WTC11 (cell line): ENCODE results near the gene PLPPR5. TPM values are rescaled to one million over a fixed set of nuclear protein-coding genes. Genes with fewer than 3 reads are reported as not detected.
A peak's percentile ranks its signal among the peaks of the same experiment; 100 is the strongest.

ENCODE experiments used
- ATAC-seq: fragments of 200-7000 bp; cut with Tn5 transposase; 2 replicates; pipeline ENCODE4 v1.10.0; 2021; ENCODE audit warnings: mild to moderate bottlenecking, moderate library complexity
- CTCF ChIA-PET: fragments of 300-600 bp; sonication (Branson Sonifier 250); formaldehyde crosslinking; loops from one replicate; lab custom pipeline; 2021; ENCODE audit warnings: antibody characterized with exemption; lab: Charles Lee
- POLR2A ChIA-PET: fragments of 350-600 bp; sonication (Branson Sonifier 250); formaldehyde crosslinking; loops from one replicate; lab custom pipeline; 2021; ENCODE audit warnings: antibody characterized with exemption; lab: Charles Lee
- DNase-seq: peaks from one replicate; pipeline ENCODE4 v3.0.0; 2021; ENCODE audit warnings: low spot score
- H3K27ac Mint-ChIP-seq: 2 replicates; pipeline ENCODE4 v1.8.0; 2021; ENCODE audit warnings: mixed read lengths
- H3K27me3 Mint-ChIP-seq: 2 replicates; pipeline ENCODE4 v1.8.0; 2021; ENCODE audit warnings: low read depth, mild to moderate bottlenecking, moderate library complexity, mixed read lengths
- H3K36me3 Mint-ChIP-seq: 2 replicates; pipeline ENCODE4 v1.8.0; 2021; ENCODE audit warnings: mixed read lengths
- H3K4me1 Mint-ChIP-seq: 2 replicates; pipeline ENCODE4 v1.8.0; 2022; ENCODE audit warnings: mixed read lengths
- H3K4me3 Mint-ChIP-seq: 2 replicates; pipeline ENCODE4 v1.8.0; 2021; ENCODE audit warnings: mild to moderate bottlenecking, moderate library complexity, mixed read lengths
- H3K9me3 Mint-ChIP-seq: 2 replicates; pipeline ENCODE4 v1.8.0; 2021; ENCODE audit warnings: mixed read lengths
- ATF1 ChIP-seq: sonication (generic); formaldehyde crosslinking; IDR thresholded peaks from 2 replicates; pipeline ENCODE4 v1.8.1; 2023; ENCODE audit warnings: mild to moderate bottlenecking, moderate library complexity, missing genetic modification reagents
- ATF3 ChIP-seq: sonication (generic); formaldehyde crosslinking; conservative IDR thresholded peaks from 2 replicates; pipeline ENCODE4 v1.8.1; 2022; ENCODE audit warnings: mild to moderate bottlenecking, missing genetic modification reagents
- ATF6 ChIP-seq: sonication (generic); formaldehyde crosslinking; IDR thresholded peaks from 2 replicates; pipeline ENCODE4 v1.8.1; 2023; ENCODE audit warnings: mild to moderate bottlenecking, missing genetic modification reagents
- CREM ChIP-seq: sonication (generic); formaldehyde crosslinking; IDR thresholded peaks from 2 replicates; pipeline ENCODE4 v1.8.1; 2022; ENCODE audit warnings: mild to moderate bottlenecking, missing genetic modification reagents, moderate library complexity
- EMX1 ChIP-seq: fragments of 250-450 bp; sonication (Bioruptor Pico); IDR thresholded peaks from 2 replicates; pipeline ENCODE4 v1.8.0; 2021; ENCODE audit warnings: mild to moderate bottlenecking
- FOXJ3 ChIP-seq: sonication (generic); formaldehyde crosslinking; IDR thresholded peaks from 2 replicates; pipeline ENCODE4 v1.9.0; 2021; ENCODE audit warnings: missing genetic modification reagents, mild to moderate bottlenecking, borderline replicate concordance
- GABPB1 ChIP-seq: sonication (generic); formaldehyde crosslinking; IDR thresholded peaks from 2 replicates; pipeline ENCODE4 v1.8.1; 2023; ENCODE audit warnings: mild to moderate bottlenecking, missing genetic modification reagents
- GTF2I ChIP-seq: fragments of 250-450 bp; sonication (Bioruptor Pico); conservative IDR thresholded peaks from 2 replicates; pipeline ENCODE4 v1.4.0; 2021; ENCODE audit warnings: mild to moderate bottlenecking
- JAZF1 ChIP-seq: fragments of 250-450 bp; sonication (Bioruptor Pico); IDR thresholded peaks from 2 replicates; pipeline ENCODE4 v1.9.0; 2021; ENCODE audit warnings: moderate library complexity, mild to moderate bottlenecking, inconsistent platforms
- NFATC4 ChIP-seq: fragments of 250-450 bp; sonication (Bioruptor Pico); IDR thresholded peaks from 2 replicates; pipeline ENCODE4 v1.9.0; 2021; ENCODE audit warnings: mild to moderate bottlenecking
- NR2C2 ChIP-seq: sonication (generic); formaldehyde crosslinking; IDR thresholded peaks from 2 replicates; pipeline ENCODE4 v1.8.0; 2022; ENCODE audit warnings: mild to moderate bottlenecking, missing genetic modification reagents
- NR3C1 ChIP-seq: sonication (generic); formaldehyde crosslinking; conservative IDR thresholded peaks from 2 replicates; pipeline ENCODE4 v1.8.1; 2023; ENCODE audit warnings: low read depth, mild to moderate bottlenecking, missing genetic modification reagents
- RELA ChIP-seq: sonication (generic); formaldehyde crosslinking; IDR thresholded peaks from 2 replicates; pipeline ENCODE4 v1.8.1; 2022; ENCODE audit warnings: missing genetic modification reagents, mild to moderate bottlenecking, borderline replicate concordance
- SMAD3 ChIP-seq: sonication (generic); formaldehyde crosslinking; IDR thresholded peaks from 2 replicates; pipeline ENCODE4 v1.8.0; 2022; ENCODE audit warnings: missing genetic modification reagents, mild to moderate bottlenecking, borderline replicate concordance
- SMAD4 ChIP-seq: sonication (generic); formaldehyde crosslinking; IDR thresholded peaks from 2 replicates; pipeline ENCODE4 v1.8.0; 2022; ENCODE audit warnings: mild to moderate bottlenecking, missing genetic modification reagents
- SOX15 ChIP-seq: fragments of 250-450 bp; sonication (Bioruptor Pico); IDR thresholded peaks from 2 replicates; pipeline ENCODE4 v1.9.0; 2021; ENCODE audit warnings: mild to moderate bottlenecking
- SP1 ChIP-seq: sonication (generic); formaldehyde crosslinking; conservative IDR thresholded peaks from 2 replicates; pipeline ENCODE4 v1.8.1; 2022; ENCODE audit warnings: missing genetic modification reagents
- TCF7 ChIP-seq: sonication (generic); formaldehyde crosslinking; IDR thresholded peaks from 2 replicates; pipeline ENCODE4 v1.8.0; 2022; ENCODE audit warnings: mild to moderate bottlenecking, low read depth, missing genetic modification reagents, moderate library complexity
- TEAD4 ChIP-seq: sonication (generic); formaldehyde crosslinking; IDR thresholded peaks from 2 replicates; pipeline ENCODE4 v1.8.0; 2022; ENCODE audit warnings: mild to moderate bottlenecking, missing genetic modification reagents
- ZBTB21 ChIP-seq: sonication (generic); formaldehyde crosslinking; IDR thresholded peaks from 2 replicates; pipeline ENCODE4 v1.8.1; 2023; ENCODE audit warnings: mild to moderate bottlenecking, missing genetic modification reagents, borderline replicate concordance
- ZNF219 ChIP-seq: sonication (generic); formaldehyde crosslinking; IDR thresholded peaks from 2 replicates; pipeline ENCODE4 v1.8.0; 2023; ENCODE audit warnings: missing genetic modification reagents, mild to moderate bottlenecking, borderline replicate concordance
- ZNF416 ChIP-seq: fragments of 250-450 bp; sonication (Bioruptor Pico); IDR thresholded peaks from 2 replicates; pipeline ENCODE4 v1.9.0; 2021; ENCODE audit warnings: mild to moderate bottlenecking, inconsistent platforms
- total RNA-seq: library from RNA; stranded (reverse); gene quantifications from 3 replicates; pipeline ENCODE4 v1.2.3, GENCODE V29; 2021
- TF ChIP-seq, protein P1 (sequence below): fragments of 250-450 bp; sonication (Bioruptor Pico); IDR thresholded peaks from 2 replicates; pipeline ENCODE4 v1.9.0; 2021; ENCODE audit warnings: mild to moderate bottlenecking, borderline replicate concordance
- TF ChIP-seq, protein P2 (sequence below): sonication (generic); formaldehyde crosslinking; IDR thresholded peaks from 2 replicates; pipeline ENCODE4 v1.8.0; 2023; ENCODE audit warnings: missing genetic modification reagents
- TF ChIP-seq, protein P3 (sequence below): sonication (generic); formaldehyde crosslinking; IDR thresholded peaks from 2 replicates; pipeline ENCODE4 v1.8.1; 2022; ENCODE audit warnings: low read depth, mild to moderate bottlenecking, moderate library complexity, missing genetic modification reagents, borderline replicate concordance
- TF ChIP-seq, protein P4 (sequence below): sonication (generic); formaldehyde crosslinking; IDR thresholded peaks from 2 replicates; pipeline ENCODE4 v1.8.1; 2022; ENCODE audit warnings: mild to moderate bottlenecking, moderate library complexity, missing genetic modification reagents
- TF ChIP-seq, protein P5 (sequence below): sonication (generic); formaldehyde crosslinking; IDR thresholded peaks from 2 replicates; pipeline ENCODE4 v1.8.0; 2022; ENCODE audit warnings: mild to moderate bottlenecking, missing genetic modification reagents

The PLPPR5 gene
- total RNA-seq, 1 experiment from 2014 or later: 1.6 TPM

DNA sequence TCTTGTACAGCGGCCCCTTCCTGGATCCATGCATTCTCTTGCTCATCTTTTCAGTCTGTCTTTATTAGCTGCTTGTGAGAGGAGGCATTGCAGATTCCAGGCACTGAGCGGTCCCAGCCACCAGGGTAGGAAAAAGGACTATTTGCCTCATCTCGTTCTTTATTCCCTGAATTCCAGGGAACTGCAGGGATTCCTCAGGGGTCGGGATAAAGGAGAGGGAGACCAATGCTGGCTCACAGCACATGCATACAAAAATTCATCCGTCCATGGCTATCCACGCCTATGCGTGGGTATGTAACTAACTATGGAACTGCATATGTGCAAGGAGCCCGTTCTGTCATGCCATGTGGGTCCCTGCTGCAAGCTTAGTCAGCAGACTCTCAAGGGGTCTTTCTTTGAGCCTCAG lies 879 bp upstream of the PLPPR5 start (continued):
- TF ChIP-seq RELA: no peak
- no peak for TF ChIP-seq SOX15 (CRISPR knock-in tag)
- TF ChIP-seq ZNF219 (CRISPR knock-in tag): no peak
- TF ChIP-seq, protein P1, sequence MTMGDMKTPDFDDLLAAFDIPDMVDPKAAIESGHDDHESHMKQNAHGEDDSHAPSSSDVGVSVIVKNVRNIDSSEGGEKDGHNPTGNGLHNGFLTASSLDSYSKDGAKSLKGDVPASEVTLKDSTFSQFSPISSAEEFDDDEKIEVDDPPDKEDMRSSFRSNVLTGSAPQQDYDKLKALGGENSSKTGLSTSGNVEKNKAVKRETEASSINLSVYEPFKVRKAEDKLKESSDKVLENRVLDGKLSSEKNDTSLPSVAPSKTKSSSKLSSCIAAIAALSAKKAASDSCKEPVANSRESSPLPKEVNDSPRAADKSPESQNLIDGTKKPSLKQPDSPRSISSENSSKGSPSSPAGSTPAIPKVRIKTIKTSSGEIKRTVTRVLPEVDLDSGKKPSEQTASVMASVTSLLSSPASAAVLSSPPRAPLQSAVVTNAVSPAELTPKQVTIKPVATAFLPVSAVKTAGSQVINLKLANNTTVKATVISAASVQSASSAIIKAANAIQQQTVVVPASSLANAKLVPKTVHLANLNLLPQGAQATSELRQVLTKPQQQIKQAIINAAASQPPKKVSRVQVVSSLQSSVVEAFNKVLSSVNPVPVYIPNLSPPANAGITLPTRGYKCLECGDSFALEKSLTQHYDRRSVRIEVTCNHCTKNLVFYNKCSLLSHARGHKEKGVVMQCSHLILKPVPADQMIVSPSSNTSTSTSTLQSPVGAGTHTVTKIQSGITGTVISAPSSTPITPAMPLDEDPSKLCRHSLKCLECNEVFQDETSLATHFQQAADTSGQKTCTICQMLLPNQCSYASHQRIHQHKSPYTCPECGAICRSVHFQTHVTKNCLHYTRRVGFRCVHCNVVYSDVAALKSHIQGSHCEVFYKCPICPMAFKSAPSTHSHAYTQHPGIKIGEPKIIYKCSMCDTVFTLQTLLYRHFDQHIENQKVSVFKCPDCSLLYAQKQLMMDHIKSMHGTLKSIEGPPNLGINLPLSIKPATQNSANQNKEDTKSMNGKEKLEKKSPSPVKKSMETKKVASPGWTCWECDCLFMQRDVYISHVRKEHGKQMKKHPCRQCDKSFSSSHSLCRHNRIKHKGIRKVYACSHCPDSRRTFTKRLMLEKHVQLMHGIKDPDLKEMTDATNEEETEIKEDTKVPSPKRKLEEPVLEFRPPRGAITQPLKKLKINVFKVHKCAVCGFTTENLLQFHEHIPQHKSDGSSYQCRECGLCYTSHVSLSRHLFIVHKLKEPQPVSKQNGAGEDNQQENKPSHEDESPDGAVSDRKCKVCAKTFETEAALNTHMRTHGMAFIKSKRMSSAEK (CRISPR knock-in tag): no peak
- TF ChIP-seq GTF2I (CRISPR knock-in tag): no peak
- TF ChIP-seq, protein P2, sequence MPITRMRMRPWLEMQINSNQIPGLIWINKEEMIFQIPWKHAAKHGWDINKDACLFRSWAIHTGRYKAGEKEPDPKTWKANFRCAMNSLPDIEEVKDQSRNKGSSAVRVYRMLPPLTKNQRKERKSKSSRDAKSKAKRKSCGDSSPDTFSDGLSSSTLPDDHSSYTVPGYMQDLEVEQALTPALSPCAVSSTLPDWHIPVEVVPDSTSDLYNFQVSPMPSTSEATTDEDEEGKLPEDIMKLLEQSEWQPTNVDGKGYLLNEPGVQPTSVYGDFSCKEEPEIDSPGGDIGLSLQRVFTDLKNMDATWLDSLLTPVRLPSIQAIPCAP (CRISPR knock-in tag): no peak
- TF ChIP-seq SP1 (CRISPR knock-in tag): no peak

- no peak for DNase-seq
- ATAC-seq: peak; percentile 42
- Mint-ChIP-seq H3K4me1 (peaks cover 11% of the 10 kb centered on the region), H3K27ac (no peak overlapping the region), H3K9me3 (no peaks in the 10 kb centered on the region), H3K27me3 (peaks cover 44% of the 10 kb centered on the region), H3K36me3 (no peaks in the 10 kb centered on the region), H3K4me3 (peak overlapping the region; percentile 86)
- POLR2A ChIA-PET: interaction anchor here (0.6 kb wide), 1 partner anchor 64 kb away, joined by 4 read pairs; no protein-coding TSS in a partner anchor
- CTCF ChIA-PET: interaction anchor here (1.0 to 1.8 kb wide), 2 partner anchors 13 to 211 kb away, joined by 3 to 5 read pairs; no protein-coding TSS in a partner anchor
- TF ChIP-seq CREM (CRISPR knock-in tag): 0 out of 2 replicates have a peak, but pooled peaks have one; percentile 17
- TF ChIP-seq FOXJ3 (CRISPR knock-in tag): no peak
- TF ChIP-seq ZNF416 (CRISPR knock-in tag): no peak
- TF ChIP-seq JAZF1: no peak
- no peak for TF ChIP-seq SMAD3 (CRISPR knock-in tag)
- TF ChIP-seq, protein P3, sequence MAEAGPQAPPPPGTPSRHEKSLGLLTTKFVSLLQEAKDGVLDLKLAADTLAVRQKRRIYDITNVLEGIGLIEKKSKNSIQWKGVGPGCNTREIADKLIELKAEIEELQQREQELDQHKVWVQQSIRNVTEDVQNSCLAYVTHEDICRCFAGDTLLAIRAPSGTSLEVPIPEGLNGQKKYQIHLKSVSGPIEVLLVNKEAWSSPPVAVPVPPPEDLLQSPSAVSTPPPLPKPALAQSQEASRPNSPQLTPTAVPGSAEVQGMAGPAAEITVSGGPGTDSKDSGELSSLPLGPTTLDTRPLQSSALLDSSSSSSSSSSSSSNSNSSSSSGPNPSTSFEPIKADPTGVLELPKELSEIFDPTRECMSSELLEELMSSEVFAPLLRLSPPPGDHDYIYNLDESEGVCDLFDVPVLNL (CRISPR knock-in tag): 0 out of 2 replicates have a peak, but pooled peaks have one; percentile 14
- no peak for TF ChIP-seq NR3C1 (CRISPR knock-in tag)
- TF ChIP-seq NFATC4 (CRISPR knock-in tag): no peak
- TF ChIP-seq, protein P4, sequence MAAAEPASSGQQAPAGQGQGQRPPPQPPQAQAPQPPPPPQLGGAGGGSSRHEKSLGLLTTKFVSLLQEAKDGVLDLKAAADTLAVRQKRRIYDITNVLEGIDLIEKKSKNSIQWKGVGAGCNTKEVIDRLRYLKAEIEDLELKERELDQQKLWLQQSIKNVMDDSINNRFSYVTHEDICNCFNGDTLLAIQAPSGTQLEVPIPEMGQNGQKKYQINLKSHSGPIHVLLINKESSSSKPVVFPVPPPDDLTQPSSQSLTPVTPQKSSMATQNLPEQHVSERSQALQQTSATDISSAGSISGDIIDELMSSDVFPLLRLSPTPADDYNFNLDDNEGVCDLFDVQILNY: no peak
- TF ChIP-seq, protein P5, sequence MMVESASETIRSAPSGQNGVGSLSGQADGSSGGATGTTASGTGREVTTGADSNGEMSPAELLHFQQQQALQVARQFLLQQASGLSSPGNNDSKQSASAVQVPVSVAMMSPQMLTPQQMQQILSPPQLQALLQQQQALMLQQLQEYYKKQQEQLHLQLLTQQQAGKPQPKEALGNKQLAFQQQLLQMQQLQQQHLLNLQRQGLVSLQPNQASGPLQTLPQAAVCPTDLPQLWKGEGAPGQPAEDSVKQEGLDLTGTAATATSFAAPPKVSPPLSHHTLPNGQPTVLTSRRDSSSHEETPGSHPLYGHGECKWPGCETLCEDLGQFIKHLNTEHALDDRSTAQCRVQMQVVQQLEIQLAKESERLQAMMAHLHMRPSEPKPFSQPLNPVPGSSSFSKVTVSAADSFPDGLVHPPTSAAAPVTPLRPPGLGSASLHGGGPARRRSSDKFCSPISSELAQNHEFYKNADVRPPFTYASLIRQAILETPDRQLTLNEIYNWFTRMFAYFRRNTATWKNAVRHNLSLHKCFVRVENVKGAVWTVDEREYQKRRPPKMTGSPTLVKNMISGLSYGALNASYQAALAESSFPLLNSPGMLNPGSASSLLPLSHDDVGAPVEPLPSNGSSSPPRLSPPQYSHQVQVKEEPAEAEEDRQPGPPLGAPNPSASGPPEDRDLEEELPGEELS (CRISPR knock-in tag): 0 out of 2 replicates have a peak, but pooled peaks have one; percentile 28
- TF ChIP-seq ATF1 (CRISPR knock-in tag): no peak
- no peak for TF ChIP-seq GABPB1 (CRISPR knock-in tag)
- TF ChIP-seq SMAD4 (CRISPR knock-in tag): no peak
- TF ChIP-seq ZBTB21 (CRISPR knock-in tag): no peak
- no peak for TF ChIP-seq TCF7
- TF ChIP-seq ATF3 (CRISPR knock-in tag): no peak
- TF ChIP-seq EMX1 (CRISPR knock-in tag): no peak
- TF ChIP-seq TEAD4 (CRISPR knock-in tag): no peak
- TF ChIP-seq ATF6 (CRISPR knock-in tag): no peak
- TF ChIP-seq NR2C2 (CRISPR knock-in tag): no peak
Observed at GRCh38 chr1:99004254-99004860, 304 bp downstream of the PLPPR5 start.
